Breast epithelium (tissue), 4 donors: Measurements from ENCODE around the gene COTL1. TPM values are rescaled to one million over a fixed set of nuclear protein-coding genes. Genes with fewer than 3 reads are reported as not detected.
A peak's percentile ranks its signal among the peaks of the same experiment; 100 is the strongest.

Experiments
- DNase-seq, 2 donors: peaks; one replicate each; pipeline ENCODE4 v3.0.0-alpha.2; 2019; ENCODE audit warnings: low spot score in 2 of 2
- H3K27ac ChIP-seq, 2 donors: fragments of 200-600 bp; sonication (generic) in 1 of 2; one replicate each; pipeline ENCODE4 v1.5.1; 2016 to 2019; ENCODE audit warnings: mild to moderate bottlenecking in 1 of 2
- H3K27me3 ChIP-seq, 2 donors: fragments of 200-600 bp; sonication (generic) in 1 of 2; one replicate each; pipeline versions ENCODE4 v1.5.1 to v1.6.0; 2017 to 2019; ENCODE audit warnings: control low read depth in 1 of 2, mild to moderate bottlenecking in 1 of 2
- H3K36me3 ChIP-seq: fragments of 200-600 bp; one replicate; pipeline ENCODE4 v1.5.1; 2019
- H3K4me1 ChIP-seq, 2 donors: fragments of 200-600 bp; sonication (generic); one replicate each; pipeline ENCODE4 v1.5.1; 2016 to 2019; ENCODE audit warnings: control low read depth in 1 of 2
- H3K4me3 ChIP-seq, 3 donors: fragments of 200-600 bp; sonication (generic); 1 replicate in 2 of 3; 2 replicates in 1 of 3; pipeline ENCODE4 v1.5.1; 2016 to 2019; ENCODE audit warnings: mild to moderate bottlenecking in 3 of 3, moderate library complexity in 2 of 3
- H3K9me3 ChIP-seq, 2 donors: fragments of 200-600 bp; sonication (generic) in 1 of 2; one replicate each; pipeline ENCODE4 v1.5.1; 2016 to 2019; ENCODE audit warnings: control low read depth in 1 of 2
- POLR2A ChIP-seq: fragments of 450-650 bp; IDR thresholded peaks from one replicate; pipeline ENCODE4 v1.6.1; 2016; ENCODE audit warnings: antibody characterized with exemption, mild to moderate bottlenecking, moderate library complexity
- POLR2AphosphoS5 ChIP-seq, 3 donors: sonication (generic); formaldehyde crosslinking; IDR thresholded peaks; one replicate each; pipeline ENCODE4 v1.6.1; 2017; ENCODE audit warnings: antibody characterized with exemption in 3 of 3
- intact Hi-C: fragments of 100-400 bp; cut with DNase I; formaldehyde crosslinking; loops from one replicate; pipeline ENCODE4 v1.15.1; 2023; ENCODE audit warnings: low total_unique reads
- total RNA-seq, 3 donors: library from RNA; depleted of rRNA; stranded (reverse); fragments of >200 nt; gene quantifications; one replicate each; pipeline ENCODE4 v1.1.0, GENCODE V29; 2016
- TF ChIP-seq, protein P1 (sequence below), 3 donors: fragments of 450-650 bp; IDR thresholded peaks; one replicate each; pipeline ENCODE4 v1.5.1; 2016 to 2017; ENCODE audit warnings: antibody characterized with exemption in 3 of 3, mild to moderate bottlenecking in 3 of 3, moderate library complexity in 3 of 3

COTL1 gene
- total RNA-seq, 3 donors from 2014 or later, result 22.0 to 49.2 (median 44.6) TPM

DNA sequence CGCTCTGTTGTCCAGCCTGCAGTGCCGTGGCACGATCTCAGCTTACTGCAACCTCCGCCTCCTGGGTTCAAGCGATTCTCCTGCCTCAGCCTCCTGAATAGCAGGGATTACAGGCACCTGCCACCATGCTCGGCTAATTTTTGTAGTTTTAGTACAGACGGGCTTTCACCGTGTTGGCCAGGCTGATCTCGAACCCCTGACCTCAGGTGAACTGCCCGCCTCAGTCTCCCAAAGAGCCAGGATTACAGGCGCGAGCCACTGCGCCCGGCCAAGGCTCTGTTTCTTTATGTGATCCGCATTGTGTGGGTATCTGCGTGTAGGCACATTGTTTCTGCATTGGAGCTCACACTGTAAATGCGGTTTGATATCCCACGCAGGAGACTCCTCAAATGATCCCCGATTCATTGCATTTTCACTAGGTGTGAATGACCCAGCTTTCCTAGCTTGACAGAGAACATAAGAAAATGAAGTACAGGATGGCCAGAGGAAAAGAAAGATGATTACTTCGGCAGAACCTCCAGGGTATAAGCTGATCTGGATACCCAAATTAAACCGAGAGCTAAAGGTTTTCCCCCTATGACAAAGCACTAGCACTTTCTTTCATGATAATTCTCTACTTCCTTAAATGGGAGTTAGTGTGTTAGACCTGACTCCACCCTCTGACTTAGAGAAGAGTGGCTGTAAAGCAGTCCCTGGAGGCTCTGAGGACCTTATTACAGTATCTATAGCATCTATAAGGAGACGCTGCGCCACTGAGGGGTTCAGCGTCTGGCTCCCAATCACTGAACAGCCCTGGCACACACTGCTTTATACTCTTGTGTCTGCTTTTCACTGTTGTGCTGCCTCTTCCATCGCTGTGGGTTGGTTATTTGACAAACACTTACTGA is 17.3 kb downstream of the COTL1 start:
- no peak for DNase-seq
- Histone ChIP-seq H3K4me3 (no peak overlapping the region), H3K4me1 (peaks cover 0 to 7% of the 10 kb centered on the region in 2 donors), H3K36me3 (no peaks in the 10 kb centered on the region), H3K9me3 (no peaks in the 10 kb centered on the region), H3K27ac (peak overlapping the region; percentile 72 to 75), H3K27me3 (no peaks in the 10 kb centered on the region)
- no peak for TF ChIP-seq POLR2A
- no peak for TF ChIP-seq POLR2AphosphoS5 (IDR thresholded peaks at IDR 0.05)
- TF ChIP-seq, protein P1, sequence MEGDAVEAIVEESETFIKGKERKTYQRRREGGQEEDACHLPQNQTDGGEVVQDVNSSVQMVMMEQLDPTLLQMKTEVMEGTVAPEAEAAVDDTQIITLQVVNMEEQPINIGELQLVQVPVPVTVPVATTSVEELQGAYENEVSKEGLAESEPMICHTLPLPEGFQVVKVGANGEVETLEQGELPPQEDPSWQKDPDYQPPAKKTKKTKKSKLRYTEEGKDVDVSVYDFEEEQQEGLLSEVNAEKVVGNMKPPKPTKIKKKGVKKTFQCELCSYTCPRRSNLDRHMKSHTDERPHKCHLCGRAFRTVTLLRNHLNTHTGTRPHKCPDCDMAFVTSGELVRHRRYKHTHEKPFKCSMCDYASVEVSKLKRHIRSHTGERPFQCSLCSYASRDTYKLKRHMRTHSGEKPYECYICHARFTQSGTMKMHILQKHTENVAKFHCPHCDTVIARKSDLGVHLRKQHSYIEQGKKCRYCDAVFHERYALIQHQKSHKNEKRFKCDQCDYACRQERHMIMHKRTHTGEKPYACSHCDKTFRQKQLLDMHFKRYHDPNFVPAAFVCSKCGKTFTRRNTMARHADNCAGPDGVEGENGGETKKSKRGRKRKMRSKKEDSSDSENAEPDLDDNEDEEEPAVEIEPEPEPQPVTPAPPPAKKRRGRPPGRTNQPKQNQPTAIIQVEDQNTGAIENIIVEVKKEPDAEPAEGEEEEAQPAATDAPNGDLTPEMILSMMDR (IDR thresholded peaks at IDR 0.05), result no peak
- intact Hi-C loops, result loop anchor here (1.0 kb wide), 1 partner anchor 13 kb away; no protein-coding TSS in a partner anchor

GRCh38 chr16:84599521-84600202 is 18.2 kb downstream of the COTL1 start:
- TF ChIP-seq POLR2AphosphoS5 (IDR thresholded peaks at IDR 0.05) (peak in 1 of 3 donors; percentile 50), POLR2A (no peak)
- TF ChIP-seq, protein P1 (IDR thresholded peaks at IDR 0.05), result no peak
- Histone ChIP-seq H3K9me3 (no peaks in the 10 kb centered on the region), H3K4me1 (peaks cover 0 to 7% of the 10 kb centered on the region in 2 donors), H3K27ac (peak overlapping the region; percentile 75 to 92), H3K36me3 (no peaks in the 10 kb centered on the region), H3K27me3 (no peaks in the 10 kb centered on the region), H3K4me3 (peak overlapping the region in 2 of 3 donors; percentile 32 to 54)
- intact Hi-C loops, result loop anchor here (1.0 to 10.0 kb wide), 2 partner anchors 14 to 75 kb away; no protein-coding TSS in a partner anchor
- DNase-seq, result no peak

DNA sequence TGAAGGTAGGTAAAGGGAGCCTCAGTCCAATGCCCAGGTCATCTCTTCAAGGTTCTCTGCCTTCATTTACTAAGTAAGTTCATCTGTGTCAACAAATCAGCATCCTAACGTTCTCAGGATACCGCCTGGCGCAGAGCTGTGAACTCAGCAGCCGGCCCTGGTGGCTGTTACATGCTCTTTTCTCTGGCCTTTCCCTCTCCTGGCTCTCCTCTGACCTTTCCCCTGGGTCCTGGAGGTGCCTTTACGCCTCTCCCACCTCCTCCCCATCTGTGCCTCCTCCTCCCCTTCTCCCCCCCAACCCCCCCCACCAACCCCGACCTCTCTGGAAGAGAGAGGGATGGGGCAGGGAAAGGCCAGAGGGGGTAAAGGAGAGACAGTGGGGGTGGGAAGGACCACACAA is 19.5 kb downstream of the COTL1 start:
- Histone ChIP-seq H3K27ac (peak overlapping the region; percentile 75 to 92), H3K9me3 (no peaks in the 10 kb centered on the region), H3K27me3 (no peaks in the 10 kb centered on the region), H3K4me1 (peaks cover 0 to 7% of the 10 kb centered on the region in 2 donors), H3K4me3 (no peak overlapping the region), H3K36me3 (no peaks in the 10 kb centered on the region)
- intact Hi-C loops, result loop anchor here (10.0 kb wide), 1 partner anchor 74 kb away; no protein-coding TSS in a partner anchor
- DNase-seq, result no peak
- TF ChIP-seq POLR2A (no peak), POLR2AphosphoS5 (IDR thresholded peaks at IDR 0.05) (no peak)
- TF ChIP-seq, protein P1 (IDR thresholded peaks at IDR 0.05), result no peak

DNA sequence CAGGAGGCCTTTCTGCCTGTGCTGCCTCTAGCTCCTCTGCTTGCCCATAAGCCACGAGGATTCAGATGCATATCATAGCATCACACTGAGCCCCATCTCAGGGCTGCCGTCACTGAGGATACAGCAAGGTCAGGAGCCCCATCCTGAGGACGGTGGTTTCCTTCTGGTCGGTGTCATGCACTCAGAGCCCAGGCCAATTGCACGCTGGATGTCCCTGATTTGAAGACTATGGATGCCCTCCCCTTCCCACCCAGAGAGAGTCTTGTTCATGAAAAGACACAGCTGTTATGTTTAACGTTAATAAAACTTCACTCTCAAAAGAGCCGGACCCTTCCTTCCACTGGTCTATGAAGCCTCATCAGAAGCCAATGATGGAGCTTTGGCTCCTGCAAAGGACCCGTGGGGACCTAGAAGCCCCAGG is 19.9 kb downstream of the COTL1 start:
- Histone ChIP-seq H3K27ac (peak overlapping the region in 1 of 2 donors; percentile 92), H3K36me3 (no peaks in the 10 kb centered on the region), H3K4me1 (peaks cover 0 to 7% of the 10 kb centered on the region in 2 donors), H3K27me3 (no peaks in the 10 kb centered on the region), H3K4me3 (no peak overlapping the region), H3K9me3 (no peaks in the 10 kb centered on the region)
- no peak for TF ChIP-seq POLR2AphosphoS5 (IDR thresholded peaks at IDR 0.05)
- no peak for TF ChIP-seq POLR2A
- TF ChIP-seq, protein P1 (IDR thresholded peaks at IDR 0.05), result no peak
- no peak for DNase-seq
- intact Hi-C loops, result loop anchor here (10.0 kb wide), 1 partner anchor 73 kb away; no protein-coding TSS in a partner anchor
